SU-DHL-6 (cell line): ENCODE measurements around the gene ROR1.

ENCODE experiments used
- H2AFZ ChIP-seq: fragments of 200-600 bp; sonication (generic); 2 replicates; pipeline ENCODE4 v1.6.1; 2014; ENCODE audit warnings: low read depth, mild to moderate bottlenecking, moderate library complexity, mixed read lengths, antibody characterized with exemption, low read length; ENCODE audit not compliant: severe bottlenecking
- H3F3A ChIP-seq: fragments of 200-600 bp; shearing (Covaris generic); 2 replicates; pipeline ENCODE4 v1.6.0; 2016; ENCODE audit warnings: antibody characterized with exemption, mild to moderate bottlenecking; ENCODE audit not compliant: insufficient read depth
- H3K27ac ChIP-seq: fragments of 200-600 bp; sonication (generic); 2 replicates; pipeline ENCODE4 v1.5.1; 2016; ENCODE audit warnings: low read depth, mild to moderate bottlenecking, low read length, moderate library complexity, mixed read lengths
- H3K27me3 ChIP-seq: fragments of 200-600 bp; sonication (generic), shearing (Covaris generic); 2 replicates; pipeline ENCODE4 v1.6.0; 2014; ENCODE audit warnings: mild to moderate bottlenecking, low read length
- H3K36me3 ChIP-seq: fragments of 200-600 bp; sonication (generic); 2 replicates; pipeline ENCODE4 v1.6.1; 2014; ENCODE audit warnings: mild to moderate bottlenecking, low read length, mixed read lengths
- H3K4me2 ChIP-seq: fragments of 300-600, 200-600 bp; shearing (Covaris generic), sonication (generic); 2 replicates; pipeline ENCODE4 v1.6.0; 2014; ENCODE audit warnings: low read length, low read depth, mild to moderate bottlenecking; ENCODE audit not compliant: poor library complexity, severe bottlenecking
- H3K4me3 ChIP-seq: fragments of 200-600 bp; sonication (generic); 2 replicates; pipeline ENCODE4 v1.5.1; 2014; ENCODE audit warnings: antibody characterized with exemption, low read length, mild to moderate bottlenecking, mixed read lengths; ENCODE audit not compliant: insufficient read depth, poor library complexity, severe bottlenecking
- H3K79me2 ChIP-seq: fragments of 200-600 bp; sonication (generic); 2 replicates; pipeline ENCODE4 v1.6.1; 2014; ENCODE audit warnings: mild to moderate bottlenecking, low read length, moderate library complexity; ENCODE audit not compliant: insufficient read depth
- H3K9ac ChIP-seq: fragments of 200-600 bp; sonication (generic); 2 replicates; pipeline ENCODE4 v1.7.0; 2014; ENCODE audit warnings: mild to moderate bottlenecking, low read length
- H3K9me2 ChIP-seq: fragments of 200-600 bp; sonication (generic); replicated peaks from 2 replicates; pipeline ENCODE4 v1.6.1; 2014; ENCODE audit warnings: low read length; ENCODE audit not compliant: insufficient read depth
- H3K9me3 ChIP-seq: fragments of 200-600 bp; sonication (generic); 2 replicates; pipeline ENCODE4 v1.6.1; 2014; ENCODE audit warnings: low read length, mixed read lengths; ENCODE audit not compliant: insufficient read depth
- H4K20me1 ChIP-seq: fragments of 200-600 bp; sonication (generic); 2 replicates; pipeline ENCODE4 v1.6.1; 2014; ENCODE audit warnings: low read depth, mild to moderate bottlenecking, antibody characterized with exemption, low read length, moderate library complexity, mixed read lengths
- CTCF ChIP-seq: fragments of 200-600 bp; sonication (generic); IDR thresholded peaks from one replicate; pipeline ENCODE4 v1.5.1; 2017; ENCODE audit warnings: antibody characterized with exemption, mild to moderate bottlenecking, low read length, moderate library complexity; ENCODE audit not compliant: insufficient read depth, poor library complexity, severe bottlenecking
- EZH2phosphoT487 ChIP-seq: fragments of 200-600 bp; sonication (generic), shearing (Covaris generic); conservative IDR thresholded peaks from 2 replicates; pipeline ENCODE4 v1.6.1; 2018; ENCODE audit warnings: mild to moderate bottlenecking, antibody characterized with exemption, low read length, moderate library complexity, mixed read lengths

The ROR1 gene

GRCh38 chr1:63748046-63748580, 25.7 kb upstream of the ROR1 start:
- Histone ChIP-seq H3K79me2 (no peaks in the 10 kb centered on the region), H2AFZ (no peak overlapping the region), H3K9ac (no peak overlapping the region), H3K4me3 (no peak overlapping the region), H3K9me2 (no peaks in the 10 kb centered on the region), H3K36me3 (no peaks in the 10 kb centered on the region), H3K4me2 (no peak overlapping the region), H3K27me3 (no peaks in the 10 kb centered on the region), H3F3A (no peaks in the 10 kb centered on the region), H3K9me3 (no peaks in the 10 kb centered on the region), H3K27ac (no peak overlapping the region), H4K20me1 (no peaks in the 10 kb centered on the region)
- no peak for TF ChIP-seq CTCF
- TF ChIP-seq EZH2phosphoT487: no peak

- H3K27ac ChIP-seq: no peak overlapping the region
- H3K9me3 ChIP-seq: no peaks in the 10 kb centered on the region
- no peak overlapping the region for H2AFZ ChIP-seq
- H3F3A ChIP-seq: no peaks in the 10 kb centered on the region
- no peak overlapping the region for H3K9ac ChIP-seq
- H3K27me3 ChIP-seq: no peaks in the 10 kb centered on the region
- no peaks in the 10 kb centered on the region for H3K9me2 ChIP-seq
- TF ChIP-seq EZH2phosphoT487 (no peak), CTCF (no peak)
- no peaks in the 10 kb centered on the region for H4K20me1 ChIP-seq
- no peaks in the 10 kb centered on the region for H3K36me3 ChIP-seq
- H3K4me3 ChIP-seq: no peak overlapping the region
- H3K4me2 ChIP-seq: no peak overlapping the region
- H3K79me2 ChIP-seq: no peaks in the 10 kb centered on the region
Observed at GRCh38 chr1:63748641-63749040, 25.2 kb upstream of the ROR1 start.

- no peaks in the 10 kb centered on the region for H3K9me2 ChIP-seq
- H3K36me3 ChIP-seq: no peaks in the 10 kb centered on the region
- no peak overlapping the region for H3K27ac ChIP-seq
- H4K20me1 ChIP-seq: no peaks in the 10 kb centered on the region
- H3K9ac ChIP-seq: no peak overlapping the region
- no peak overlapping the region for H3K4me2 ChIP-seq
- H3K27me3 ChIP-seq: no peaks in the 10 kb centered on the region
- no peaks in the 10 kb centered on the region for H3K9me3 ChIP-seq
- H3K4me3 ChIP-seq: no peak overlapping the region
- no peaks in the 10 kb centered on the region for H3K79me2 ChIP-seq
- no peak overlapping the region for H2AFZ ChIP-seq
- TF ChIP-seq EZH2phosphoT487: no peak
- TF ChIP-seq CTCF: no peak
- no peaks in the 10 kb centered on the region for H3F3A ChIP-seq
Observed at GRCh38 chr1:63750721-63751120, 23.1 kb upstream of the ROR1 start.
